AG04449 (cell line): ENCODE results near the gene DCAF10.
"Not testable (repeated sequence)": the region's sequence is repeated elsewhere in the genome, so short reads cannot be mapped to it uniquely, and the experiment has no call there.

Experiments used
- CTCF ChIA-PET: fragments of 350-600 bp; formaldehyde crosslinking; extraction: SDS; loops from one replicate; lab custom pipeline; 2021; ENCODE audit warnings: antibody characterized with exemption; lab: Yijun Ruan, JAX
- POLR2A ChIA-PET: fragments of 400-600, 350-600 bp; formaldehyde crosslinking; extraction: SDS; loops from one replicate; lab custom pipeline; 2020; ENCODE audit warnings: antibody characterized with exemption, inconsistent platforms; lab: Yijun Ruan, JAX
- DNase-seq: peaks from one replicate; pipeline ENCODE4 v3.0.0-alpha.2; 2010; ENCODE audit warnings: low read depth, low spot score
- H3K4me3 ChIP-seq: 2 replicates; pipeline ENCODE4 v1.5.1; 2011; ENCODE audit warnings: low read depth, mild to moderate bottlenecking, control low read depth, low read length
- TF ChIP-seq, protein P1 (sequence below): IDR thresholded peaks from one replicate; pipeline ENCODE4 v1.5.1; 2011; ENCODE audit warnings: mild to moderate bottlenecking, moderate library complexity, low read length, control low read depth, inconsistent platforms; ENCODE audit not compliant: insufficient read depth; ENCODE audit errors: missing control alignments

The DCAF10 gene

DNA sequence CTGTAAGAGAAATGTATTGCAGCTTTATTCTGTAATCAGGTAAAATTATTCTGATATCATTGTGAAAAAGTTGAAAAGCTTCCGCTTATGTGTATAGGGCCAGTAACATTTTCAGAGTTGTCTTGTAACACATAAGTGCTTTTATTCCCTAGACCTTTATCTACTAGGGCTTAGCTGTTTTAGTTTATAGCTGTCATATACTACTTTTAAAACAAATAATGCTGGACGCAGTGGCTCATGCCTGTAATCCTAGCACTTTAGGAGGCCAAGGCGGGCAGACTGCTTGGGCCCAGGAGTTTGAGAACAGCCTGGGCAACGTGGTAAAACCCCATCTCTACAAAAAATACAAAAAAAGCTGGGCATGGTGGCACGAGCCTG lies 70.2 kb downstream of the DCAF10 start:
- H3K4me3 ChIP-seq: no peak overlapping the region
- DNase-seq: no peak
- TF ChIP-seq, protein P1, sequence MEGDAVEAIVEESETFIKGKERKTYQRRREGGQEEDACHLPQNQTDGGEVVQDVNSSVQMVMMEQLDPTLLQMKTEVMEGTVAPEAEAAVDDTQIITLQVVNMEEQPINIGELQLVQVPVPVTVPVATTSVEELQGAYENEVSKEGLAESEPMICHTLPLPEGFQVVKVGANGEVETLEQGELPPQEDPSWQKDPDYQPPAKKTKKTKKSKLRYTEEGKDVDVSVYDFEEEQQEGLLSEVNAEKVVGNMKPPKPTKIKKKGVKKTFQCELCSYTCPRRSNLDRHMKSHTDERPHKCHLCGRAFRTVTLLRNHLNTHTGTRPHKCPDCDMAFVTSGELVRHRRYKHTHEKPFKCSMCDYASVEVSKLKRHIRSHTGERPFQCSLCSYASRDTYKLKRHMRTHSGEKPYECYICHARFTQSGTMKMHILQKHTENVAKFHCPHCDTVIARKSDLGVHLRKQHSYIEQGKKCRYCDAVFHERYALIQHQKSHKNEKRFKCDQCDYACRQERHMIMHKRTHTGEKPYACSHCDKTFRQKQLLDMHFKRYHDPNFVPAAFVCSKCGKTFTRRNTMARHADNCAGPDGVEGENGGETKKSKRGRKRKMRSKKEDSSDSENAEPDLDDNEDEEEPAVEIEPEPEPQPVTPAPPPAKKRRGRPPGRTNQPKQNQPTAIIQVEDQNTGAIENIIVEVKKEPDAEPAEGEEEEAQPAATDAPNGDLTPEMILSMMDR: no peak
- CTCF ChIA-PET: interaction anchor here (3.9 kb wide), 1 partner anchor 12 kb away, joined by 15 read pairs; no protein-coding TSS in a partner anchor
- POLR2A ChIA-PET: no interaction called here

DNA sequence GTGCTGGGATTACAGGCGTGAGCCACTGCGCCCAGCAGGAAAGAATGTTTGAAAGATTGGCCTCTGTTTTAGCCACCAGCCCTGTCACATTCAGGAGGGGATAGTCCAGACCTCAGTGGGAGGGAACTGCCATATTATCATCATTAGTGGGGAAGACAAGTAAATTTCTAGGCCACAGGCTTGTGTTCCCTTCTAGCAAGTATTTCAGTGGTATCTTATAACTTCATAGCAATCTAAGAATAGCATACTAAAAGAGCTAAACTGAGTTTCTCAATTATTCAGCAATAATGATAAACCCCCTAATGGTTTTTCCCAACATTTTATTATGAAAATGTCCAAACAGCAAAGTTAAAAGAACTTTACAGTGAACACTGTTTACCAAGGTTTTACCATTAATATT lies 73.4 kb downstream of the DCAF10 start:
- ChIA-PET POLR2A (no interaction called here), CTCF (no interaction called here)
- TF ChIP-seq, protein P1: no peak

DNA sequence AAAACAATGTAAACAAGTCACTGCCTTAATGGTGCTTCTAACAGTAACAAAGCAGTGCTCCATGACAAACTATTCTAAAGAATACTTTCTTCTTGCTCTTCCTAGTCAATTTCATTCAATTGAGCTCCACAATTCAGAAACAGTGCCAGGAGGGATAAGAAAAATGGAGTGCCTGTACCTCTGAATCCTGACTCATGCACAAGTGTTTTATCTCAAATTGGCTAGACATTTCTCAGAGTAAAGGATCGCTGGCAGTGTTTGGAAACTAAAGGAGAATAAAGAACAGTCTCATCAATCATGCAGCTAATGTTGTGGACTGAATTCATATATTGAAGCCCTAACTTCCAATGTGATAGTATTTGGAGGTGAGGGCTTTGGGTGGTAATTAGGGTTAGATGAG lies 75.8 kb downstream of the DCAF10 start:
- POLR2A ChIA-PET: no interaction called here
- DNase-seq: no peak
- no peak overlapping the region for H3K4me3 ChIP-seq
- CTCF ChIA-PET: interaction anchor here (1.2 to 1.3 kb wide), 2 partner anchors 17 to 22 kb away, joined by 3 to 4 read pairs; no protein-coding TSS in a partner anchor
- TF ChIP-seq, protein P1: no peak

More for the DNA sequence above, 73.4 kb downstream of the DCAF10 start:
- H3K4me3 ChIP-seq: no peak overlapping the region
- no peak for DNase-seq

DNA sequence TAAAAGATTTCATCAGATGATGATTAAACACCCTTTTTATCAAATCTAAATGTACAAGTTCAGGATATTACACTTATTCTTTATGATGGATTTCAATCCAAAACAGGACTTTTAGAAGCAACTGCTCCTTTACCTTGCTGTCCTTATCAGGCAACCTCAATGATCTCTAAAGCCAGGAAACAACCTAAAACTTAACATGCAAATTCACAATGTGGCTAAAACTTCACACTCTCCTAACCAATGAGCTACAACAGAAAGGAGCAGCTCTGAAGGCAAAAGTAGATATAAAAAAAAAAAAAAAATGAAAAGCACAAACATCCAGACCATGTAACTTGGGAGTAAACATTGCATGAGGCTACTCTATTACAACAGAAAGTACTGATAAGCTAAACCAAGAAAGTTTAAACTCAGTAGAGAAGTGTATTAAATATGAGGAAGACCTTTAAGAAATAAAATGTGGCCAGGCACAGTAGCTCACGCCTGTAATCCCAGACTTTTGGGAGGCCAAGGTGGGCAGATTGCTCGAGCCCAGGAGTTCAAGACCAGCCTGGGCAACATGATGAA lies 80.4 kb downstream of the DCAF10 start:
- CTCF ChIA-PET: interaction anchor here (1.4 to 1.5 kb wide), 2 partner anchors 207 to 382 kb away, joined by 3 to 5 read pairs; no protein-coding TSS in a partner anchor
- no peak overlapping the region for H3K4me3 ChIP-seq
- TF ChIP-seq, protein P1: no peak
- POLR2A ChIA-PET: interaction anchor here (0.6 kb wide), 1 partner anchor 60 kb away, joined by 3 read pairs; no protein-coding TSS in a partner anchor
- DNase-seq: no peak

DNA sequence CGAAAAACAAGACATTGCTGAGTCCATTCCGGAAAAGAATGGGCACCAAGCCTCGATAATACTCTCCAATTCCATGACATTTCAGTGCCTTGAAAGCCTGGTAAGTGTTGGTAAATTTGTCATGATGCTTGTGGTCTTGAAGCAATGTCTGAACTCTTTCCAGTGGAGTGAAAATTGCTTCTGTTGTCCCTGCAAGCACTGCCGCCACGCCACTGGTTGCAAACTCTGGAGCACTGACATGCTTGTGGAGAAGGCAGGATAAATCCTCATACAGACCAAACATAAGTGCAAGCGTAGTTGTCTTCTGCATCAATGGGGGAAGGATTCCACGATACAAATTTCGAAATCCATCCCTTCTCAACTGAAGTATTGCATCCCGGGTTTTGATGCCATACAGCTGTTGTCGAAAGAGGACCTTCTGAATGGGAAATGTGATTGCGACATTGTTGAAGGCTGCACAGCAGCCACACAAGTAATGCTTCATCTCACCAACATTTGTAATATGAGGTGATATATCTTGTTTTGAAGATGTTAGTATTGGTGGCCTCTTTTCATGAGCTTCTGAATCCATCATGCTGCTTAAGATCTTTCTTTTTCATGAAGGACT lies 87.5 kb downstream of the DCAF10 start:
- POLR2A ChIA-PET, H3K4me3 ChIP-seq, DNase-seq: not testable (repeated sequence)
- CTCF ChIA-PET: interaction anchor here (1.1 kb wide), 1 partner anchor 11 kb away, joined by 4 read pairs; no protein-coding TSS in a partner anchor

DNA sequence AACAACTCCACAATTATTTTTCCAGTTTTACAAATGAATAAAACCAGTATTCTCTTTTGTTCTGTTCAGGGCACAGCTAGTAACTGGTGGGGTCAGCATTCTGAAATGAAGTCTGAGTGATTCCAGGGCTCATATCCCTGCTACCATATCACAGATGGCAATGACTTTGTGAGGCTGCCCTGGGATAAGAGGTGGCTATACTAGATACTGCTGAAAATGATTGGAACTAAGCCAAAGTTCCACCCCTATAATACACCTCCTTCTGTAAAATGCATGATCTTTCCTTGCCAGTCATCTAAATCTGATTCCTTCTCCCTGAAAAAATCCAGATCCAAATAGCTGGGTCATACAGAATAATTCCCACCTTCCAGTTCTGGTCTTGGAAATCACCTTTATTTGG lies 88.9 kb downstream of the DCAF10 start:
- DNase-seq: no peak
- ChIA-PET POLR2A (no interaction called here), CTCF (interaction anchor here (1.5 kb wide), 1 partner anchor 13 kb away, joined by 4 read pairs; no protein-coding TSS in a partner anchor)
- TF ChIP-seq, protein P1: no peak
- no peak overlapping the region for H3K4me3 ChIP-seq

DNA sequence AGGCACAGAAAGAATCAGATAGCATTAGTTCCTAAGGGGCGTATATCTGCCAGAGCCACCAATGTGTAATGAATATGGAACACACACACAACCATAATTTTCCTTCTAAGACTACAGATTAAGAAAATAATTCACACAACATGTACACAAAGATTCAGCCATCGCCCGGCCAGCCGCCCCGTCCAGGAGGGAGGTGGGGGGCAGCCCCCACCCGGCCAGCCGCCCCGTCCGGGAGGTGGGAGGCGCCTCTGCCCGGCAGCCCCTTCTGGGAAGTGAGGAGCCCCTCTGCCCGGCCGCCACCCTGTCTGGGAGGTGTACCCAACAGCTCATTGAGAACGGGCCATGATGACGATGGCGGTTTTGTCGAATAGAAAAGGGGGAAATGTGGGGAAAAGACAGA lies 90.4 kb downstream of the DCAF10 start:
- DNase-seq, POLR2A ChIA-PET, CTCF ChIA-PET, H3K4me3 ChIP-seq: not testable (repeated sequence)
